ENCODE measurements around the gene POU2AF2.
"Not testable (repeated sequence)": the region's sequence is repeated elsewhere in the genome, so short reads cannot be mapped to it uniquely, and the experiment has no call there.

GRCh38 chr11:111221936-111222335 is 23.6 kb upstream of the POU2AF2 start:
- not testable (repeated sequence) for TF ChIP-seq CTCF, YY1, ZNF24 (tag by site-specific recombination; IDR thresholded peaks at IDR 0.05)

Data from HEK293 (cell line).